Measurements from ENCODE around the gene OR4F6. TPM values are rescaled to one million over a fixed set of nuclear protein-coding genes. Genes with fewer than 3 reads are reported as not detected.

Gene OR4F6
- polyA plus RNA-seq, 3 donors = not detected

GRCh38 chr15:101804375-101804774, 1.1 kb downstream of the OR4F6 start:
- DNase-seq (ENCODE audit: low read depth in 3 of 3, low spot score in 2 of 3) = no peak

- DNase-seq (ENCODE audit: low read depth in 3 of 3, low spot score in 2 of 3) = no peak
These were observed 1.6 kb downstream of the OR4F6 start for GRCh38 chr15:101804941-101805340.

GRCh38 chr15:101805605-101806345, 2.5 kb downstream of the OR4F6 start:
- no peak for DNase-seq (ENCODE audit: low read depth in 3 of 3, low spot score in 2 of 3)

GRCh38 chr15:101807345-101807945, 4.1 kb downstream of the OR4F6 start:
- no peak for DNase-seq (ENCODE audit: low read depth in 3 of 3, low spot score in 2 of 3)

GRCh38 chr15:101808201-101808600, 4.9 kb downstream of the OR4F6 start:
- DNase-seq (ENCODE audit: low read depth in 3 of 3, low spot score in 2 of 3) = no peak

GRCh38 chr15:101810456-101810855, 7.1 kb downstream of the OR4F6 start:
- DNase-seq (ENCODE audit: low read depth in 3 of 3, low spot score in 2 of 3) = no peak

GRCh38 chr15:101810876-101811275, 7.6 kb downstream of the OR4F6 start:
- no peak for DNase-seq (ENCODE audit: low read depth in 3 of 3, low spot score in 2 of 3)

GRCh38 chr15:101811902-101812301, 8.6 kb downstream of the OR4F6 start, which contains the start of gene OR4F15:
TSS of gene OR4F15 (plus strand) at chr15:101812202. CDS start at chr15:101818187, 5,985 bp downstream.
- DNase-seq (ENCODE audit: low read depth in 3 of 3, low spot score in 2 of 3) = no peak

- DNase-seq (ENCODE audit: low read depth in 3 of 3, low spot score in 2 of 3) = no peak
These were observed 10.7 kb downstream of the OR4F6 start for GRCh38 chr15:101813803-101814534.

- no peak for DNase-seq (ENCODE audit: low read depth in 3 of 3, low spot score in 2 of 3)
These were observed 17.5 kb downstream of the OR4F6 start for GRCh38 chr15:101820781-101821180.

GRCh38 chr15:101827257-101827656, 23.9 kb downstream of the OR4F6 start:
- DNase-seq (ENCODE audit: low read depth in 3 of 3, low spot score in 2 of 3) = no peak

- DNase-seq (ENCODE audit: low read depth in 3 of 3, low spot score in 2 of 3) = no peak
These were observed 25.5 kb downstream of the OR4F6 start for GRCh38 chr15:101828774-101829173.

- no peak for DNase-seq (ENCODE audit: low read depth in 3 of 3, low spot score in 2 of 3)
These were observed 38.3 kb downstream of the OR4F6 start for GRCh38 chr15:101841656-101842055.

- DNase-seq (ENCODE audit: low read depth in 3 of 3, low spot score in 2 of 3) = no peak
These were observed 41.6 kb downstream of the OR4F6 start for GRCh38 chr15:101844916-101845315.

GRCh38 chr15:101852356-101852755, 49.0 kb downstream of the OR4F6 start:
- DNase-seq (ENCODE audit: low read depth in 3 of 3, low spot score in 2 of 3) = no peak

Other genes starting within 250 kb of the OR4F6 start
- gene TM2D3, start 151.1 kb upstream of the OR4F6 start, polyA plus RNA-seq (ENCODE audit: insufficient read length in 3 of 3) = 10 to 100 TPM; 64.4 to 74.1 (median 66.0) TPM
- 10 to 100 TPM; 18.0 to 22.8 (median 21.1) TPM for gene TARS3, start 79.0 kb upstream of the OR4F6 start, polyA plus RNA-seq (ENCODE audit: insufficient read length in 3 of 3)
- gene OR4F15, start 8.7 kb downstream of the OR4F6 start, polyA plus RNA-seq (ENCODE audit: insufficient read length in 3 of 3) = not detected

Data from right renal cortex interstitium (tissue), 3 donors.